Activated B cell treated with CpG ODN at 0.5 μM for 24 hours (primary cell): ENCODE results near the gene NUDT4. TPM values are rescaled to one million over a fixed set of nuclear protein-coding genes. Genes with fewer than 3 reads are reported as not detected.

Experiments
- ATAC-seq: fragments of 200-7000 bp; cut with Tn5 transposase; one replicate; pipeline ENCODE4 v1.10.0; 2021; ENCODE audit warnings: low read depth, mild to moderate bottlenecking, moderate library complexity
- CTCF ChIA-PET: fragments of 350-600 bp; sonication (Branson Sonifier 250); formaldehyde crosslinking; loops from one replicate; lab custom pipeline; 2021; ENCODE audit warnings: antibody characterized with exemption; lab: Charles Lee
- POLR2A ChIA-PET: fragments of 350-600 bp; sonication (Branson Sonifier 250); formaldehyde crosslinking; loops from one replicate; lab custom pipeline; 2021; ENCODE audit warnings: antibody characterized with exemption; lab: Charles Lee
- DNase-seq: peaks from one replicate; pipeline ENCODE4 v3.0.0; 2022
- H3K27ac Mint-ChIP-seq: one replicate; pipeline ENCODE4 v1.8.0; 2020; ENCODE audit warnings: mixed read lengths
- H3K27me3 Mint-ChIP-seq: one replicate; pipeline ENCODE4 v1.8.0; 2021; ENCODE audit warnings: mixed read lengths
- H3K36me3 Mint-ChIP-seq: one replicate; pipeline ENCODE4 v1.8.0; 2021; ENCODE audit warnings: low read depth, mixed read lengths
- H3K4me1 Mint-ChIP-seq: one replicate; pipeline ENCODE4 v1.8.0; 2021; ENCODE audit warnings: mixed read lengths
- H3K4me3 Mint-ChIP-seq: one replicate; pipeline ENCODE4 v1.8.0; 2020; ENCODE audit warnings: mild to moderate bottlenecking, mixed read lengths
- H3K9me3 Mint-ChIP-seq: one replicate; pipeline ENCODE4 v1.8.0; 2020; ENCODE audit warnings: mixed read lengths
- intact Hi-C: fragments of 100-400 bp; cut with micrococcal nuclease; formaldehyde crosslinking; loops from one replicate; pipeline ENCODE4 v1.15.1; 2024
- total RNA-seq: library from RNA; stranded (reverse); gene quantifications from 2 replicates; pipeline ENCODE4 v1.2.3, GENCODE V29; 2022
- TF ChIP-seq, protein P1 (sequence below): fragments of 200-600 bp; IDR thresholded peaks from one replicate; pipeline ENCODE4 v1.8.0; 2022; ENCODE audit warnings: antibody characterized with exemption, mild to moderate bottlenecking

NUDT4 gene
- total RNA-seq, 1 donor from 2014 or later: 47.3 TPM

GRCh38 chr12:93415723-93416464, 38.2 kb downstream of the NUDT4 start:
- intact Hi-C loops: no loop called here
- POLR2A ChIA-PET: interaction anchor here (0.5 to 1.5 kb wide), 5 partner anchors 11 to 1657 kb away, joined by 3 to 9 read pairs (median 3); partner anchors contain the start of gene MRPL42
- no peak for DNase-seq
- Mint-ChIP-seq H3K4me1 (peaks cover 75% of the 10 kb centered on the region), H3K27ac (peak overlapping the region; percentile 46), H3K4me3 (no peak overlapping the region), H3K9me3 (no peaks in the 10 kb centered on the region), H3K36me3 (peaks cover 22% of the 10 kb centered on the region), H3K27me3 (no peaks in the 10 kb centered on the region)
- CTCF ChIA-PET: interaction anchor here (1.4 to 2.0 kb wide), 2 partner anchors 318 to 429 kb away, joined by 5 to 10 read pairs; no protein-coding TSS in a partner anchor
- ATAC-seq: no peak
- TF ChIP-seq, protein P1, sequence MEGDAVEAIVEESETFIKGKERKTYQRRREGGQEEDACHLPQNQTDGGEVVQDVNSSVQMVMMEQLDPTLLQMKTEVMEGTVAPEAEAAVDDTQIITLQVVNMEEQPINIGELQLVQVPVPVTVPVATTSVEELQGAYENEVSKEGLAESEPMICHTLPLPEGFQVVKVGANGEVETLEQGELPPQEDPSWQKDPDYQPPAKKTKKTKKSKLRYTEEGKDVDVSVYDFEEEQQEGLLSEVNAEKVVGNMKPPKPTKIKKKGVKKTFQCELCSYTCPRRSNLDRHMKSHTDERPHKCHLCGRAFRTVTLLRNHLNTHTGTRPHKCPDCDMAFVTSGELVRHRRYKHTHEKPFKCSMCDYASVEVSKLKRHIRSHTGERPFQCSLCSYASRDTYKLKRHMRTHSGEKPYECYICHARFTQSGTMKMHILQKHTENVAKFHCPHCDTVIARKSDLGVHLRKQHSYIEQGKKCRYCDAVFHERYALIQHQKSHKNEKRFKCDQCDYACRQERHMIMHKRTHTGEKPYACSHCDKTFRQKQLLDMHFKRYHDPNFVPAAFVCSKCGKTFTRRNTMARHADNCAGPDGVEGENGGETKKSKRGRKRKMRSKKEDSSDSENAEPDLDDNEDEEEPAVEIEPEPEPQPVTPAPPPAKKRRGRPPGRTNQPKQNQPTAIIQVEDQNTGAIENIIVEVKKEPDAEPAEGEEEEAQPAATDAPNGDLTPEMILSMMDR: no peak

GRCh38 chr12:93417967-93418480, 40.3 kb downstream of the NUDT4 start:
- ATAC-seq (no peak), DNase-seq (no peak)
- TF ChIP-seq, protein P1: no peak
- H3K27ac Mint-ChIP-seq: no peak overlapping the region
- H3K27me3 Mint-ChIP-seq: no peaks in the 10 kb centered on the region
- intact Hi-C loops: loop anchor here (2.0 kb wide), 1 partner anchor 13 kb away; no protein-coding TSS in a partner anchor
- CTCF ChIA-PET: interaction anchor here (0.8 to 4.4 kb wide), 3 partner anchors 18 to 430 kb away, joined by 3 to 54 read pairs (median 3); no protein-coding TSS in a partner anchor
- H3K4me3 Mint-ChIP-seq: no peak overlapping the region
- peaks cover 19% of the 10 kb centered on the region for H3K36me3 Mint-ChIP-seq
- H3K4me1 Mint-ChIP-seq: peaks cover 83% of the 10 kb centered on the region
- POLR2A ChIA-PET: no interaction called here
- no peaks in the 10 kb centered on the region for H3K9me3 Mint-ChIP-seq

DNA sequence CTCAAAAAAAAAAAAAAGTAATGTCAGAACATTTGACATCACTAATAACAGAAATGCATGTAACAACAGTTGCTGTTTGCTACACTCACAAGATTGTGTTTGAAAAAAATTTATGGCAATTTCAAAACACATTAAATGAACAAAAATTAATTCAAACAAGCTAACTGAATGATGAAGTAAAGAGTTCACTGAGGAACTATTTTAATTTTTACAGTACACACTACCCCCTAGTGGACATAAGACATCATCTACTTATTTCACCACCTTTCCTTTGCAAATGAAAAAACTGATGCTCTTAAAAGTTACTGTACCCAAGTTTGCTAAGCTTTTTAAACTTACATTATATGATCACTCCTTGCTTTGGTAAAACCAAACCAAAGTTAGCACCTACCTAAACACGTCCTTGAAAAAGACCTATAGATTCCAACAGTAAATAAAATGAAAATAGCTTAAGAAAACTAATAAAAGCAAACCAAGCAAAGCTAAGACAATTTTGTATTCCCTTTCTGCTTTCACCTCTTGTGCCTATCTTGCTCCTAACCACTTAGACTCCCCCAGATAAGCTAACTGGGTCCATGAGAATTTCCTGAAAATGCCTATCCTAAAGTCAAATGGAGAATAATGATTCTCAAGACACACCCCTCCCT, 41.8 kb downstream of the NUDT4 start:
- no peak for DNase-seq
- intact Hi-C loops: loop anchor here (1.0 to 5.0 kb wide), 9 partner anchors 9 to 683 kb away; partner anchors contain the start of genes MRPL42 and SOCS2
- Mint-ChIP-seq H3K27me3 (no peaks in the 10 kb centered on the region), H3K27ac (peak overlapping the region; percentile 31), H3K36me3 (peaks cover 11% of the 10 kb centered on the region), H3K4me1 (peaks cover 87% of the 10 kb centered on the region), H3K4me3 (no peak overlapping the region), H3K9me3 (no peaks in the 10 kb centered on the region)
- peak; percentile 56 for ATAC-seq
- ChIA-PET CTCF (interaction anchor here (0.6 to 4.4 kb wide), 24 partner anchors 9 to 1745 kb away, joined by 3 to 54 read pairs (median 5); partner anchors contain the start of genes MRPL42 and UBE2N), POLR2A (interaction anchor here (0.7 to 1.8 kb wide), 8 partner anchors 13 to 697 kb away, joined by 3 to 10 read pairs (median 4); partner anchors contain the start of gene UBE2N)
- TF ChIP-seq, protein P1: peak; percentile 68

DNA sequence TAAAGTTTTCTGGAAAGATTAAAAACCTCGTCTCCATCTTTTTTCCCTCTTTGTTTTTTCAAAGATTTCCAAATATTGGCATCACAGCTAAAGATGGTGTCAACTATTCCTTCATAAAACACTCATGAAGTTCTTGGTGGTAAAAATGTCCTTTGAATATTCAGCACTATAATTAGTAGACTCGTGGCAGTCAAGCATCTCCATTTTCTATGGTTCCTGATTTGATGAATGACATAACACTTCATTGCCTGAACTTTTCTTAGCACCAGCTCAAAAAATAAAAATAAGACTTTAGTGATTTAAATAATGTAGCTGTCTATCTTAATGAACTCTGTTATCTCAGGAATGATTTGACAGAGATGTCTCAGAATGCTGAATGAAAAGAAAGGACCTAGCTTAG, 44.3 kb downstream of the NUDT4 start:
- peak overlapping the region; percentile 51 for H3K27ac Mint-ChIP-seq
- H3K36me3 Mint-ChIP-seq: peaks cover 7% of the 10 kb centered on the region
- ChIA-PET CTCF (interaction anchor here (0.7 to 1.2 kb wide), 3 partner anchors 41 to 680 kb away, joined by 3 to 6 read pairs (median 3); no protein-coding TSS in a partner anchor), POLR2A (interaction anchor here (0.6 to 1.4 kb wide), 4 partner anchors 15 to 484 kb away, joined by 3 to 4 read pairs (median 4); partner anchors contain the start of gene MRPL42)
- TF ChIP-seq, protein P1: no peak
- DNase-seq: no peak
- H3K4me3 Mint-ChIP-seq: no peak overlapping the region
- peaks cover 88% of the 10 kb centered on the region for H3K4me1 Mint-ChIP-seq
- no peaks in the 10 kb centered on the region for H3K9me3 Mint-ChIP-seq
- intact Hi-C loops: loop anchor here (5.0 kb wide), 2 partner anchors 150 to 680 kb away; partner anchors contain the start of gene SOCS2
- no peak for ATAC-seq
- H3K27me3 Mint-ChIP-seq: no peaks in the 10 kb centered on the region
